Measurements from ENCODE around the gene CD177.
"Not testable (repeated sequence)": the region's sequence is repeated elsewhere in the genome, so short reads cannot be mapped to it uniquely, and the experiment has no call there.

CD177 gene

GRCh38 chr19:43383254-43383653, 29.8 kb downstream of the CD177 start:
- H3K9me3 Mint-ChIP-seq; H3K36me3 Mint-ChIP-seq (ENCODE audit: low read depth); H3K27me3 Mint-ChIP-seq (ENCODE audit: low read depth); H3K4me1 Mint-ChIP-seq (ENCODE audit: low read depth); H3K4me3 Mint-ChIP-seq; H3K27ac Mint-ChIP-seq: not testable (repeated sequence)

- not testable (repeated sequence) for H3K4me1 Mint-ChIP-seq (ENCODE audit: low read depth); H3K4me3 Mint-ChIP-seq; H3K36me3 Mint-ChIP-seq (ENCODE audit: low read depth); H3K27me3 Mint-ChIP-seq (ENCODE audit: low read depth); H3K27ac Mint-ChIP-seq; H3K9me3 Mint-ChIP-seq
Observed at GRCh38 chr19:43383759-43384158, 30.3 kb downstream of the CD177 start.

DNA sequence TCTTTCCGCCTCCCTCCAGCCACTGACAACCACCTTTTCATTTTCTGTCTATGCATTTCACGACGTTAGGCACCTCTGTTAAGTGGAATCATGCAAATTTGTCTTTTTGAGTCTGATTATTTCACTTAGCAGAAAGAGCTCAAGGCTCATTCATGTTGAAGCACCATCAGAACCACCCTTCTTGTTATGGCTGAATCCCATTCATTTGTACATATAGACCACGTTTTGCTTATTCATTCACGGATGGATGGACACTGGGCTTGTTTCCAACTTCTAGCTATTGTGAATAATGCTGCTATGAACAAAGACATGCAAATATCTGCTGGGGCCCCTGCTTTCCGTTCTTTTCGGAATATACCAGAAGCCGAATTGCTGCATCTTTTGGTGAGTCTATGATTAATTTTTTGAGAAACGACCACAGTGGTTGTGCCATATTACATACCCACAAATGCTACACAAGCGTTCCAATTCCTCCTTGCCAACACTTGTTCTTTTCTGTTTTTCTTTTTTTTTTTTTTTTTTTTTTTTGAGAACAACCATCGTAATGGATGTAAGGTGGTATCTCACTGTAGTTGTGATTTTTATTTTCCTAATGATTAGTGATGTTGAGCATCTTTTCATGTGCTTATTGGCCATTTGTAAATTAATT, 37.5 kb downstream of the CD177 start:
- not testable (repeated sequence) for H3K4me1 Mint-ChIP-seq (ENCODE audit: low read depth); H3K27me3 Mint-ChIP-seq (ENCODE audit: low read depth); H3K4me3 Mint-ChIP-seq; H3K27ac Mint-ChIP-seq; H3K9me3 Mint-ChIP-seq; H3K36me3 Mint-ChIP-seq (ENCODE audit: low read depth)

GRCh38 chr19:43391552-43391935, 38.1 kb downstream of the CD177 start:
- H3K36me3 Mint-ChIP-seq (ENCODE audit: low read depth); H3K27me3 Mint-ChIP-seq (ENCODE audit: low read depth); H3K4me3 Mint-ChIP-seq; H3K9me3 Mint-ChIP-seq; H3K4me1 Mint-ChIP-seq (ENCODE audit: low read depth); H3K27ac Mint-ChIP-seq: not testable (repeated sequence)

GRCh38 chr19:43393501-43393900, 40.0 kb downstream of the CD177 start:
- not testable (repeated sequence) for H3K36me3 Mint-ChIP-seq (ENCODE audit: low read depth); H3K4me3 Mint-ChIP-seq; H3K4me1 Mint-ChIP-seq (ENCODE audit: low read depth); H3K9me3 Mint-ChIP-seq; H3K27ac Mint-ChIP-seq; H3K27me3 Mint-ChIP-seq (ENCODE audit: low read depth)

- Mint-ChIP-seq H3K4me1 (ENCODE audit: low read depth) (no peaks in the 10 kb centered on the region), H3K27me3 (ENCODE audit: low read depth) (peaks cover 4% of the 10 kb centered on the region), H3K4me3 (no peak overlapping the region), H3K36me3 (ENCODE audit: low read depth) (no peaks in the 10 kb centered on the region), H3K9me3 (no peaks in the 10 kb centered on the region), H3K27ac (no peak overlapping the region)
Observed at GRCh38 chr19:43395561-43395960, 42.1 kb downstream of the CD177 start.

DNA sequence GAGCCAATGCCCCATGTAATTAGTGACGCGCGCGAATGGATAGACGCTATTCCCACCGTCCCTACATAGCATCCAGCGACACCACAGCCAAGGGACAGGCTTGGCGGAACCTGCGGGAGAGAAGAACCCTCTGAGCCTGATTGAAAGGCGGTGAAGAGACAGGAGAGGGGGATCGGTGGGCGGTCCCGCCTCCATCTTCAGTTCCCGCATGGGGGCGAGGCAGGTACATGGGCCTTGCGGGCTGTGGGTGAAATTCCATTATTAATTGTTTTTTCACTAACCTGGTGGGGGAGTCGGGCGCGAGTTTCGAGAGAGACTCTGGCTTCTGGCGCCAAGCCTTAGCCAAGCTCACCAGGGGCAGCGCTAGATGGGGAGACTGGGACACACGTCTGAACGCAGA, 52.8 kb downstream of the CD177 start:
- no peak overlapping the region for H3K27ac Mint-ChIP-seq
- H3K27me3 Mint-ChIP-seq (ENCODE audit: low read depth) = no peaks in the 10 kb centered on the region
- no peaks in the 10 kb centered on the region for H3K4me1 Mint-ChIP-seq (ENCODE audit: low read depth)
- no peak overlapping the region for H3K4me3 Mint-ChIP-seq
- no peaks in the 10 kb centered on the region for H3K36me3 Mint-ChIP-seq (ENCODE audit: low read depth)
- H3K9me3 Mint-ChIP-seq = no peaks in the 10 kb centered on the region

DNA sequence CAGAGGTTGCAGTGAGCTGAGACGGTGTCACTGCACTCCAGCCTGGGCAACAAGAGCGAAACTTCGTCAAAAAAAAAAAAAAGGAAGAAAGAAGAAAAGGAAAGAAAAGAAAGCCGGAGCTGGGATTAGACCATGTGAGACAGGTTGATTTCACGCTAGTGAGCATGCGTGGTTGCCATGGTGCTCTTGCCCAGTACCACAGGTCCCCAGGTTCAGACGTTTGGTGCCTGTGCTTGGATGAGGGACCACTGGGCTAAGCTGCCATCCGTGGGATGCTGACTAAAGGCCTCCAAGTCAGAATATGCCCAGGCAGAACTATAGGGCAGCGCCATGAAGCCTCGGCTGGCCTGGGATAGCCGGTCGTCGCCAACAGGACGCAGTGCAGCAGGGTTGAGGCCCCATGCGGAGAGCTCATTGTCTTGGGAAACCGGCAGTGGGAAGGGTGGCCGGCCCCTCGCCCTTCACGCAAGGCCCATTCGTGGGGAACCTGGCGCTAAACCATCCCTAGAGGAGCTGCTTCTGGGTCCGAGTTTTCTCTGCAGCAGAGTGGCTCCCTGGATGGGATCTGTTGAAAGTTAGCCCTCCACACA, 54.0 kb downstream of the CD177 start:
- no peaks in the 10 kb centered on the region for H3K27me3 Mint-ChIP-seq (ENCODE audit: low read depth)
- H3K9me3 Mint-ChIP-seq = no peaks in the 10 kb centered on the region
- no peak overlapping the region for H3K4me3 Mint-ChIP-seq
- H3K4me1 Mint-ChIP-seq (ENCODE audit: low read depth) = no peaks in the 10 kb centered on the region
- no peaks in the 10 kb centered on the region for H3K36me3 Mint-ChIP-seq (ENCODE audit: low read depth)
- H3K27ac Mint-ChIP-seq = no peak overlapping the region

- no peaks in the 10 kb centered on the region for H3K27me3 Mint-ChIP-seq (ENCODE audit: low read depth)
Observed at GRCh38 chr19:43408043-43408442, 54.6 kb downstream of the CD177 start.

DNA sequence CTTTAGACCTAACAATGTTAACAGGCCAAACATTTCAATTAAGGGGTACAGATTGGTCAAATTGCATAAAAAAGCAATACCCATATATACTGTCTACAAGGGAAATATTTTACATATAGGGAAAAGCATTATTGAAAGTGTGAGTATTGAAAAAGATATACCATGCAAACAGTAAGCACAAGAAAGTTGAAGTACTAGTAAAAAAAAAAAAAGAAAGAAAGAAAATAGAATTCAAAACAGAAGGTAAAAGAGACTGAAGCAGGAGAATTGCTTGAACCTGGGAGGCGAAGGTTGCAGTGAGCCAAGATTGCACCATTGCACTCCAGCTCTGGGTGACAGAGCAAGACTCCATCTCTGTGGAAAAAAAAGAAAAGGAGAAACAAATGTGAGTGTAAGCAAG, 55.9 kb downstream of the CD177 start:
- no peaks in the 10 kb centered on the region for H3K36me3 Mint-ChIP-seq (ENCODE audit: low read depth)
- no peaks in the 10 kb centered on the region for H3K4me1 Mint-ChIP-seq (ENCODE audit: low read depth)
- H3K9me3 Mint-ChIP-seq = no peaks in the 10 kb centered on the region
- H3K4me3 Mint-ChIP-seq = no peak overlapping the region
- no peak overlapping the region for H3K27ac Mint-ChIP-seq
- H3K27me3 Mint-ChIP-seq (ENCODE audit: low read depth) = no peaks in the 10 kb centered on the region

More at GRCh38 chr19:43408043-43408442, 54.6 kb downstream of the CD177 start:
- no peak overlapping the region for H3K27ac Mint-ChIP-seq
- H3K4me1 Mint-ChIP-seq (ENCODE audit: low read depth) = no peaks in the 10 kb centered on the region
- H3K4me3 Mint-ChIP-seq = no peak overlapping the region
- H3K9me3 Mint-ChIP-seq = no peaks in the 10 kb centered on the region
- H3K36me3 Mint-ChIP-seq (ENCODE audit: low read depth) = no peaks in the 10 kb centered on the region

DNA sequence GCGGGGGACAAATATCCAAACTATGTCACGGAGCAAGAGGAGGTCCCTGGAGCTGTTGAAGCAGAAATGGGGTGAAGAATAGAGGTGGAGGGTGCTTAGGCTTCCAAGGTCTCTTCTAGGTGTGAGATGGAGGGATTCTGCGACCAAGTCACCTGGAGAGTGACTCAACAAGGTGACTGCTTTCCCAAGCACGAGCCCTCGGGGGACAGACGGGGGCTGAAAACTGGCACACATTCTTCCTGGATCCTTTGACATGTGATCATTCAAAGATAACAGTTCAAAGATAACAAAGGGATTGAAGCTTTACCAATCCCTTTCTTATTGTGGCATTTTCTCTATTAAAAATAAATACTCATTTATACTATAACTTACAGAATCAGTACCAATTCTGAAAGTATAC, 59.0 kb downstream of the CD177 start:
- Mint-ChIP-seq H3K9me3 (no peaks in the 10 kb centered on the region), H3K36me3 (ENCODE audit: low read depth) (no peaks in the 10 kb centered on the region), H3K4me3 (no peak overlapping the region), H3K4me1 (ENCODE audit: low read depth) (no peaks in the 10 kb centered on the region), H3K27ac (no peak overlapping the region), H3K27me3 (ENCODE audit: low read depth) (no peaks in the 10 kb centered on the region)
